GM20000 (cell line): ENCODE data around the gene TMEM129.
"Not testable (repeated sequence)": the region's sequence is repeated elsewhere in the genome, so short reads cannot be mapped to it uniquely, and the experiment has no call there.

ENCODE experiments used
- DNase-seq: peaks from one replicate; pipeline ENCODE4 v3.0.0; 2012; ENCODE audit warnings: low spot score
- CTCF ChIP-seq: IDR thresholded peaks from 2 replicates; pipeline ENCODE4 v1.5.1; 2012; ENCODE audit warnings: mild to moderate bottlenecking, control low read depth; ENCODE audit errors: extremely low read depth, missing control alignments

TMEM129 gene

GRCh38 chr4:1706358-1706757, 14.8 kb downstream of the TMEM129 start:
- TF ChIP-seq CTCF, result no peak
- DNase-seq, result no peak

DNA sequence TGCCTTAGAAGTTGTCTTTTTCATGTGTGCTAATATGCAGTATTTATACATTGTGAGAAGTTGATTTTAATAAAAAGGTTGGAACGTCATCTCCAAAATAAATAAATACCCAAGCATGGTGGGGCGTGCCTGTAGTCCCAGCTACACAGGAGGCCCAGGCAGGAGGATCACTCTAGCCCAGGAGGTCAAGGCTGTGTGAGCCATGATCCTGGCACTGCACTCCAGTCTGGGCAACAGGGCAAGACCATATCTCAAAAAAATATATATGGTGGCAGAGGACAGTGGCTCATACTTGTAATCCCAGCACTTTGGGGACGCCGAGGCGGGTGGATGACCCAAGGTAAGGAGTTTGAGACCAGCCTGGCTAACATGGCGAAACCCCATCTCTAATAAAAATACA, 15.4 kb downstream of the TMEM129 start:
- no peak for DNase-seq
- TF ChIP-seq CTCF, result no peak

DNA sequence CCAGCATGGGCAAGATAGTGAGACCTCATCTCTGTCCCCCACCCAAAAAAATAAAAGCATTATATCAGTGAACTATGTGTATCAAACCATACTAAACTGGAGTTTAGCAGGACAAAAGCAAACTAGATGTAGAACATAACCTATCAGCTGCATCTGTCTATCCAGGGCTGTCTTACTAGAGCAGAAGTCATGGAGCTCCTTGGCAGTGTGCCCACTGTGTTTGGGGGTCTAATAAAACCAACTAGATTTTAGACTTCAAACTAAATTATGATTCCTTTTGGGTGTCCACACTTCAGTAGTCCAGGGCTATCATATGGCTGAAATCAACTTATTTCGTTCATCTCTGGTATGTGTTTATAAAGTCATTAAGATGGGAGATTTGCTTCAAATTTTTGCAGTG, 17.3 kb downstream of the TMEM129 start:
- TF ChIP-seq CTCF, result no peak
- DNase-seq, result no peak

DNA sequence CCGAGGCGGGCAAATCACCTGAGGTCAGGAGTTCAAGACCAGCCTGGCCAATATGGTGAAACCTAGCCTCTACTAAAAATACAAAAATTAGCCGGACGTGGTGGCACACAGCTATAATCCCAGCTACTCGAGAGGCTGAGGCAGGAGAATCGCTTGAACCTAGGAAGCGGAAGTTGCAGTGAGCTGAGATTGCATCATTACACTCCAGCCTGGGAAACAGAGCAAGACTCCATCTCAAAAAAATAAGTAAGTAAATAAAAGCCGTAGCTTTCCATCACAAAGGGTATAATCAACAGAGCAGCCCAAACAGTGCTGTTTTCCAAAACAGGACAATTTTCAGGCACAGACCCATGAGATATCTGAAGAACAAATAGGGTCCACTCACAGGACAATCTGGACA, 19.5 kb downstream of the TMEM129 start:
- not testable (repeated sequence) for DNase-seq

- no peak for DNase-seq
- TF ChIP-seq CTCF, result no peak
Observed at GRCh38 chr4:1695913-1696312, 25.2 kb downstream of the TMEM129 start.

DNA sequence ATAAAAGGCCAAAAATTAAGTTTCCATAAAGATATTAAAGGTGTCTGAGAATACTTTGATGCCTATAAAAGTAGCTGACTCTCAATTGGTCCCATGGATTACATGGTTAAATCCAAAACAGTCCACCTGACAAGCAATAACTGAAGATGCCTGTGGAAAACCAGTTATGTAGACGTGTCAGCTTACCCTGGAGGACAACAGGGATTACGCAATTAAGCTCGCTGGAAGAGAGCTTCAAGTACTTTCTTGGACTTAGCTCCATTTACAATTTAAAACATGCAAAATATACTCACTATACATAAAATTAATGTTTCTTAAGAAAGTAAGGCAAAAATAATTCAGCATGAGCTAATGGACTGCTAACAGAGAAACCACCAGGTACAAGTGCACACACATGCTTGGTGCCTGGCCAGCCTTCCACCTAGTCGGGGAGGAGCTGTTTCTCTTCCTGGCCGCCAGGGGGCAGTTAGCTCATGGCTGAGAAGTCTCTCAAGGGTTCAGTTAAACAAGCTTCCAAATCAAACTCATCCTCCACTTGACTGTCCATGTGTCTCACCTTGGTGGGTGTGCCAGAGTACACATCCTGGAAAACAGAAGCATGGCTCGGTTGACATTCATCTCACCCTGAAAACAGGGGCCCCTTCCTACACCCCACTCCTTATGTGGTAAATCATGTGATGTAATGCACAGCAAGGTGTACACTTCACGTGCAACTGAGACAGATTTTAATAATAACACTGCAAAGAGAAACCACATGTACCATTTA, 27.8 kb downstream of the TMEM129 start:
- peak; percentile 79 for TF ChIP-seq CTCF
- peak; percentile 79 for DNase-seq

DNA sequence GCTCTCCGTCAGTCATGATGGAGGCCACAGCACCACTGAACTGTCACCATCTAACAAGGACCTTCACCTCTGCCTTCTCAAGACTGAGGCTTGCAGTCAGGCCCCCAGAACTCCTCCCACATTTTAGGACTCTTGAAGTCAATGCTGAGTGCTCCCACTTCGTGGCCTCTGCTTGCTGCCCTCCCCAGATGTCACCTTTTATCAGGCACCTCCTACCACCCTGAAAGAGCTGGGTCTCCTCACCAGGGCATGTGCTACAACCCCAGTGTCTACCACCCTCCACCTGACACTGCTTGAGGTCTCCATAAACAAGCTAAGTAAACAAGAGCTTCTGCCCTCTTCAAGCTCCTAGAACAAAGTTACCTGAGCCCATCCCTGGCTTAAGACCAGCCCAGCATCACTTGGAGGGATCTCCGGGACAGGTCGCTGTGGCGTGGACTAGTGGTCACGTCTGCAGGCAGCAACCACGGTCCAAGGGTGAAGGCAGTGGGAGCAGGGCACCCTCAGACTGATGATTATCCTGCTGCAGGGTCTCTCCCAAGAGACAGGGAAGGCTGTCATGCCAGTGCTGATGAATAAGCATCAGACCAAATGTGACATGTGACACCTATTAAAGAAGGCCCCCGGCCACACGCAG, 29.3 kb downstream of the TMEM129 start:
- no peak for DNase-seq
- no peak for TF ChIP-seq CTCF

GRCh38 chr4:1690698-1691097, 30.4 kb downstream of the TMEM129 start:
- DNase-seq, result no peak

More at GRCh38 chr4:1690698-1691097, 30.4 kb downstream of the TMEM129 start:
- no peak for TF ChIP-seq CTCF
